Uterus (tissue), 4 donors: ENCODE data around the gene PTK7. TPM values are rescaled to one million over a fixed set of nuclear protein-coding genes. Genes with fewer than 3 reads are reported as not detected.
A peak's percentile ranks its signal among the peaks of the same experiment; 100 is the strongest.
"Not testable (repeated sequence)": the region's sequence is repeated elsewhere in the genome, so short reads cannot be mapped to it uniquely, and the experiment has no call there.

ENCODE experiments used
- DNase-seq, 2 donors: peaks; one replicate each; pipeline ENCODE4 v3.0.0-alpha.2; 2019 to 2020
- H3K27ac ChIP-seq, 2 donors: fragments of 200-600 bp; sonication (generic); 1 replicate in 1 of 2; 2 replicates in 1 of 2; pipeline ENCODE4 v1.5.1; 2016 to 2018
- H3K27me3 ChIP-seq, 2 donors: fragments of 200-600 bp; sonication (generic); one replicate each; pipeline ENCODE4 v1.5.1; 2018 to 2019; ENCODE audit warnings: control low read depth in 1 of 2
- H3K36me3 ChIP-seq, 2 donors: fragments of 200-600 bp; sonication (generic); one replicate each; pipeline ENCODE4 v1.5.1; 2019; ENCODE audit warnings: control low read depth in 1 of 2
- H3K4me1 ChIP-seq, 2 donors: fragments of 200-600 bp; sonication (generic); one replicate each; pipeline ENCODE4 v1.5.1; 2018 to 2019; ENCODE audit warnings: control low read depth in 1 of 2
- H3K4me3 ChIP-seq, 2 donors: fragments of 200-600 bp; sonication (generic); 1 replicate in 1 of 2; 2 replicates in 1 of 2; pipeline ENCODE4 v1.5.1; 2018 to 2019; ENCODE audit warnings: mild to moderate bottlenecking in 1 of 2
- H3K9me3 ChIP-seq, 2 donors: fragments of 200-600 bp; sonication (generic); one replicate each; pipeline ENCODE4 v1.5.1; 2019; ENCODE audit warnings: control low read depth in 1 of 2
- POLR2A ChIP-seq, 2 donors: fragments of 450-650 bp; IDR thresholded peaks; one replicate each; pipeline ENCODE4 v1.6.1; 2016; ENCODE audit warnings: antibody characterized with exemption in 2 of 2, mild to moderate bottlenecking in 1 of 2, moderate library complexity in 1 of 2
- intact Hi-C: fragments of 100-400 bp; cut with DNase I; formaldehyde crosslinking; loops from one replicate; pipeline ENCODE4 v1.15.1; 2023; ENCODE audit warnings: low total_unique reads
- total RNA-seq, 4 donors: library from RNA; depleted of rRNA in 3 of 4; stranded (reverse); fragments of >200 nt in 3 of 4; gene quantifications; one replicate each; pipeline versions ENCODE4 v1.1.0 to v1.2.4, GENCODE V29; 2014 to 2023
- TF ChIP-seq, protein P1 (sequence below), 4 experiments: fragments of 200-600 bp in 2 of 4; fragments of 450-650 bp in 2 of 4; sonication (generic) in 2 of 4; IDR thresholded peaks; one replicate each; pipeline ENCODE4 v1.5.1; 2016 to 2019; ENCODE audit warnings: antibody characterized with exemption in 4 of 4, mild to moderate bottlenecking in 2 of 4, moderate library complexity in 1 of 4
- donor health status: DM: yes; HTN: yes; CAD: no.

PTK7 gene
- total RNA-seq, 4 donors from 2014 or later = 53.8 to 247 (median 153) TPM

DNA sequence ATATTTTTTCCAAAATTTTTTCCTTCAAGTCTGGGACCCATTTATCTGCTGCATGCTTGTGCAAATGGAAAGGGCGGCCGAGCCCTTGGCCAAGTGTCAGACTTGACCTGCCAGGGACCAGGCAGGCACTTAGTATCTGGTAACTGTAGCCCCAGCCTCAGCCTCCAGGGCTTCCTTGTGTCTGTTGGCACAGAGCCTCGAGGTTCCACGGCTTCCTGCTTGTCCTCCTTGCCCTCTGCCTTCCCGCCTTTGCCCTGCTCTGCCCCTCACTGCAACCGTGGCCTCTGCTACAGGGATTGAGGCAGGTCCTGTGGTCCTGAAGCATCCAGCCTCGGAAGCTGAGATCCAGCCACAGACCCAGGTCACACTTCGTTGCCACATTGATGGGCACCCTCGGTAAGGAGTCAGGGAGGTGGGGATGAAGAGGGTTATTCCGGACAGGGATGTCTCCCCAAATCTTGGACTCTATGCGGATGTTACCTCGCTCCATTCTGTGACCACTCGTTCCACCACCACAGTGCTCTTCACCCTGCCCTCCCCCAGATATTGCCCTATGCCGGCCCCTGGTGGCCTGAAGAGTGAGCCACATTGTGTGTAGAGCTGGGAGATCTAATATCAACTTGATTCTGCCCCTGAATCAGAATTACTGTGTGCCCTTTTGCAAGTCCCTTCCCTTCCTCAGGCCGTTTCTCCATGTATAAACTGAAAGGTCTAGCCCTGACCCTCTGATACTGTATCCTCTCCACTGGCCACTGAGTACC is 53.5 kb downstream of the PTK7 start:
- intact Hi-C loops = loop anchor here (10.0 kb wide), 1 partner anchor 55 kb away; the partner anchor contains the start of gene PTK7

DNA sequence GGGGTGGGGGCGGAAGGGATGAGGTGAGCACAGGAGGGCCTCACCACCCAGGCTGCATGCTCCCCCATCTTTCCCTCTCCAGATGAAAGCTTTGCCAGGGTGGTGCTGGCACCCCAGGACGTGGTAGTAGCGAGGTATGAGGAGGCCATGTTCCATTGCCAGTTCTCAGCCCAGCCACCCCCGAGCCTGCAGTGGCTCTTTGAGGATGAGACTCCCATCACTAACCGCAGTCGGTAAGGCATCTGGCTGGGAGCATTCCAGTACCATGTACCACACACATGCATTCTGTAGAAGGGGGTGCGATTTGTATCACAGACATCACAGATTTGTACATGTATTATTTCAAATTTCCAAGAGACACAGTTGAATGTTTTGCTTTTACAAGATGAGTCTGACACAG is 54.3 kb downstream of the PTK7 start:
- DNase-seq = no peak
- Histone ChIP-seq H3K4me3 (no peak overlapping the region), H3K9me3 (no peaks in the 10 kb centered on the region), H3K27ac (no peak overlapping the region), H3K36me3 (no peaks in the 10 kb centered on the region), H3K27me3 (no peaks in the 10 kb centered on the region), H3K4me1 (peaks cover 0 to 17% of the 10 kb centered on the region in 2 donors)
- intact Hi-C loops = no loop called here
- TF ChIP-seq POLR2A (IDR thresholded peaks at IDR 0.05) = no peak
- TF ChIP-seq, protein P1, sequence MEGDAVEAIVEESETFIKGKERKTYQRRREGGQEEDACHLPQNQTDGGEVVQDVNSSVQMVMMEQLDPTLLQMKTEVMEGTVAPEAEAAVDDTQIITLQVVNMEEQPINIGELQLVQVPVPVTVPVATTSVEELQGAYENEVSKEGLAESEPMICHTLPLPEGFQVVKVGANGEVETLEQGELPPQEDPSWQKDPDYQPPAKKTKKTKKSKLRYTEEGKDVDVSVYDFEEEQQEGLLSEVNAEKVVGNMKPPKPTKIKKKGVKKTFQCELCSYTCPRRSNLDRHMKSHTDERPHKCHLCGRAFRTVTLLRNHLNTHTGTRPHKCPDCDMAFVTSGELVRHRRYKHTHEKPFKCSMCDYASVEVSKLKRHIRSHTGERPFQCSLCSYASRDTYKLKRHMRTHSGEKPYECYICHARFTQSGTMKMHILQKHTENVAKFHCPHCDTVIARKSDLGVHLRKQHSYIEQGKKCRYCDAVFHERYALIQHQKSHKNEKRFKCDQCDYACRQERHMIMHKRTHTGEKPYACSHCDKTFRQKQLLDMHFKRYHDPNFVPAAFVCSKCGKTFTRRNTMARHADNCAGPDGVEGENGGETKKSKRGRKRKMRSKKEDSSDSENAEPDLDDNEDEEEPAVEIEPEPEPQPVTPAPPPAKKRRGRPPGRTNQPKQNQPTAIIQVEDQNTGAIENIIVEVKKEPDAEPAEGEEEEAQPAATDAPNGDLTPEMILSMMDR (IDR thresholded peaks at IDR 0.05) = no peak

More for the DNA sequence above, 53.5 kb downstream of the PTK7 start:
- no peaks in the 10 kb centered on the region for H3K27me3 ChIP-seq
- peaks cover 0 to 22% of the 10 kb centered on the region in 2 donors for H3K4me1 ChIP-seq
- no peaks in the 10 kb centered on the region for H3K36me3 ChIP-seq
- TF ChIP-seq, protein P1 (IDR thresholded peaks at IDR 0.05) = peak; percentile 54 to 64 (median 58)
- TF ChIP-seq POLR2A (IDR thresholded peaks at IDR 0.05) = no peak
- DNase-seq = peak in 1 of 2 donors; percentile 51
- H3K4me3 ChIP-seq = no peak overlapping the region
- peak overlapping the region in 1 of 2 donors; percentile 7 for H3K27ac ChIP-seq
- H3K9me3 ChIP-seq = no peaks in the 10 kb centered on the region

DNA sequence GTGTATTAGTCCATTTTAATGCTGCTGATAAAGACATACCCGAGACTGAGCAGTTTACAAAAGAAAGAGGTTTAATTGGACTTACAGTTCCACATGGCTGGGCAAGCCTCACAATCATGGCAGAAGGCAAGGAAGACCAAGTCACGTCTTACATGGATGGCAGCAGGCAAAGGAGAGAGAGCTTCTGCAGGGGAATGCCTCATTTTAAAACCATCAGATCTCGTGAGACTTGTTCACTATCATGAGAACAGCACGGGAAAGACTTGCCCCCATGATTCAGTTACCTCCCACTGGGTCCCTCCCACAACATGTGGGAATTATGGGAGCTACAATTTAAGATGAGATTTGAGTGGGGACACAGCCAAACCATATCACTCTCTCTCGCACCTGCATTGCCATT is 55.3 kb downstream of the PTK7 start:
- H3K36me3 ChIP-seq, DNase-seq, H3K27me3 ChIP-seq, intact Hi-C loops, H3K4me3 ChIP-seq, H3K9me3 ChIP-seq, H3K27ac ChIP-seq: not testable (repeated sequence)
- H3K4me1 ChIP-seq = peaks cover 0 to 14% of the 10 kb centered on the region in 2 donors

DNA sequence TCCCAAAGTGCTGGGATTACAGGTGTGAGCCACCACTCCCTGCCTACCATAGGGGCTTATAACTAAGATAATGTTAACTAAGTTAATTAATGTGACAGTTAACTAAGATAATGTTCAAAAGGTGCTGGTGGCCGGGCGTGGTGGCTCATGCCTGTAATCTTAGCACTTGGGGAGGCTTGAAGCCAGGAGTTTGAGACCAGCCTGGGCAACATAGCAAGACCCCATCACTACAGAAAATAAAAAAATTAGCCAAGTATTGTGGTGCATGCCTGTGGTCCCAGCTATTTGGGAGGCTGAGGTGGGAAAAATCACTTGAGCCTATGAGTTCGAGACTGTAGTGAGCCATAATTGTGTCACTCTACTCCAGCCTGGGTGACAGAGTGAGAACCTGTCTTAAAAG is 62.2 kb downstream of the PTK7 start:
- no peak overlapping the region for H3K4me3 ChIP-seq
- no peak for DNase-seq
- no peak overlapping the region for H3K27ac ChIP-seq
- no peaks in the 10 kb centered on the region for H3K36me3 ChIP-seq
- H3K4me1 ChIP-seq = peaks cover 0 to 3% of the 10 kb centered on the region in 2 donors
- no peak for TF ChIP-seq POLR2A (IDR thresholded peaks at IDR 0.05)
- intact Hi-C loops = no loop called here
- H3K27me3 ChIP-seq = no peaks in the 10 kb centered on the region
- H3K9me3 ChIP-seq = no peaks in the 10 kb centered on the region

DNA sequence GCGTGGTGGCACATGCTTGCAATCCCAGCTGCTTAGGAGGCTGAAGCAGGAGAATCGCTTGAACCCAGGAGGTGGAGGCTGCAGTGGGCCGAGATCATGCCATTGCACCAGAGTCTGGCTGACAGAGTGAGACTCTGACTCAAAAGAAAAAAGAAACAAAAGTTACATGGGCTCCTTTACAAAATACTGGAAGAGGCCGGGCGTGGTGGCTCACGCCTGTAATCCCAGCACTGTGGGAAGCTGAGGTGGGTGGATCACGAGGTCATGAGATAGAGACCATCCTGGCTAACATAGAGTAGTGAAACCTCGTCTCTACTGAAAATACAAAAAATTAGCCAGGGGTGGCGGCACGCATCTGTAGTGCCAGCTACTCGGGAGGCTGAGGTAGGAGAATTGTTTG is 63.9 kb downstream of the PTK7 start:
- not testable (repeated sequence) for DNase-seq, H3K4me1 ChIP-seq, H3K27me3 ChIP-seq, H3K27ac ChIP-seq, H3K9me3 ChIP-seq, H3K36me3 ChIP-seq, H3K4me3 ChIP-seq
- intact Hi-C loops = loop anchor here (5.0 kb wide), 1 partner anchor 238 kb away; no protein-coding TSS in a partner anchor

DNA sequence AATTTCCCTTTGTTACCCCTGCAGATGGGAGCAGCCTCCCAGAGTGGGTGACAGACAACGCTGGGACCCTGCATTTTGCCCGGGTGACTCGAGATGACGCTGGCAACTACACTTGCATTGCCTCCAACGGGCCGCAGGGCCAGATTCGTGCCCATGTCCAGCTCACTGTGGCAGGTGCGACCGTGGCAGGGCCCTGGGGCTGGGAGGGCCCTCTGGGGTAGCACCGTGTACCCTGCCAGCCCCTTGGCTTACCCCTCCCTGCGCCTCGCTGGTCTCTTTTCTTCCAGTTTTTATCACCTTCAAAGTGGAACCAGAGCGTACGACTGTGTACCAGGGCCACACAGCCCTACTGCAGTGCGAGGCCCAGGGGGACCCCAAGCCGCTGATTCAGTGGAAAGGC is 65.5 kb downstream of the PTK7 start:
- Histone ChIP-seq H3K9me3 (no peaks in the 10 kb centered on the region), H3K27ac (no peak overlapping the region), H3K4me3 (no peak overlapping the region), H3K27me3 (no peaks in the 10 kb centered on the region), H3K36me3 (no peaks in the 10 kb centered on the region), H3K4me1 (peaks cover 0 to 9% of the 10 kb centered on the region in 2 donors)
- DNase-seq = no peak
- TF ChIP-seq, protein P1 (IDR thresholded peaks at IDR 0.05) = no peak
- no peak for TF ChIP-seq POLR2A (IDR thresholded peaks at IDR 0.05)
- intact Hi-C loops = loop anchor here (5.0 kb wide), 1 partner anchor 239 kb away; no protein-coding TSS in a partner anchor
